GM18498 (cell line): Measurements from ENCODE around the gene PLOD3.
A peak's percentile ranks its signal among the peaks of the same experiment; 100 is the strongest.
"Not testable (repeated sequence)": the region's sequence is repeated elsewhere in the genome, so short reads cannot be mapped to it uniquely, and the experiment has no call there.

Source experiments
- ATAC-seq: cut with Tn5 transposase; IDR thresholded peaks from one replicate; pipeline ENCODE4 v1.9.1; 2021; ENCODE audit warnings: mild to moderate bottlenecking, moderate library complexity; ENCODE audit not compliant: unreplicated experiment

Gene PLOD3, protein sequence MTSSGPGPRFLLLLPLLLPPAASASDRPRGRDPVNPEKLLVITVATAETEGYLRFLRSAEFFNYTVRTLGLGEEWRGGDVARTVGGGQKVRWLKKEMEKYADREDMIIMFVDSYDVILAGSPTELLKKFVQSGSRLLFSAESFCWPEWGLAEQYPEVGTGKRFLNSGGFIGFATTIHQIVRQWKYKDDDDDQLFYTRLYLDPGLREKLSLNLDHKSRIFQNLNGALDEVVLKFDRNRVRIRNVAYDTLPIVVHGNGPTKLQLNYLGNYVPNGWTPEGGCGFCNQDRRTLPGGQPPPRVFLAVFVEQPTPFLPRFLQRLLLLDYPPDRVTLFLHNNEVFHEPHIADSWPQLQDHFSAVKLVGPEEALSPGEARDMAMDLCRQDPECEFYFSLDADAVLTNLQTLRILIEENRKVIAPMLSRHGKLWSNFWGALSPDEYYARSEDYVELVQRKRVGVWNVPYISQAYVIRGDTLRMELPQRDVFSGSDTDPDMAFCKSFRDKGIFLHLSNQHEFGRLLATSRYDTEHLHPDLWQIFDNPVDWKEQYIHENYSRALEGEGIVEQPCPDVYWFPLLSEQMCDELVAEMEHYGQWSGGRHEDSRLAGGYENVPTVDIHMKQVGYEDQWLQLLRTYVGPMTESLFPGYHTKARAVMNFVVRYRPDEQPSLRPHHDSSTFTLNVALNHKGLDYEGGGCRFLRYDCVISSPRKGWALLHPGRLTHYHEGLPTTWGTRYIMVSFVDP

DNA sequence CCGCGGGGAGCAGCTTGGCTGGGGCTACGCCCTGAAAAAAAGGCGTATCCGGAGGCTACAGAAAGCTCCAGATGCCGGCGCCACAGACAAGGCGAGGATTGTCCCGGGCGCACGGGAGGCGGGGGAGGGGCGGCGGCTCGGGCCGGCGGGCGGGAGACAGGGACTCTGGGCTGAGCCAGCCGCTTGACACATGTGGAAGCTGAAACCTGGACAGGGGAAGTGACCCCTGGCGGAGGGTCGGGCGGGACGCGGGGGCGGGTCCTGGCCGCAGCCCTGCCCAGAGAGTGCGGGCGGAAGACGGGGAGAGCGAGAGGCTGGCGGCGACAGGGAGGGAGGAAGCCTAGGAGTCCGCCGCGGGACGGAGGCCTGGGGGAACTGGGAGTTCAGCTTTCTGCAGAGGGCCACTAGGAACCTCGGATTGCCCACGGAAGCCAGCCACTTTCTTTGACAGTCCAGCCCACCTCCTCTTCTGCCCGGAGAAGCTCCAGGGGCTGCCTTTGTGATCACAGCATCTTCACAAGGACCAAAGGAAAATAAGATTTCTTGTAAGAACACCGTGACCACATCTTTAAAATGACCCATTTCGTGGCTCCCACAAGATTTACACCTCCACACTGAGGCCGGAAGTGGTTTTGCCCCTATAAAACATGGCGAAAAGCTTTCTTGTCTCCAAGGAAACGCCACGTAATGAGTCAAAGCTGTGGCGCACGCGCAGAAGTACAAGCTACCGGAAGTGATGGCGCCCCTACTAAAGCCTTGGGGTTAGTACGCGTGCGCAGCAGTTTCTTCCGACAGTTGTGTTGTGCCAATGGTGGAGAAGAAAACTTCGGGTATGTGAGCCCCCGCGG, at the start of gene PLOD3, which contains the start of gene ZNHIT1:
PLOD3 (minus strand) TSS at position 194 of the 848 bp plus-strand sequence. CDS start 307 bp downstream, outside the sequence.
ZNHIT1 (plus strand) TSS at position 778 of the 848 bp plus-strand sequence; CDS start at position 809, 31 bp downstream.
- ATAC-seq, result peak; percentile 70

DNA sequence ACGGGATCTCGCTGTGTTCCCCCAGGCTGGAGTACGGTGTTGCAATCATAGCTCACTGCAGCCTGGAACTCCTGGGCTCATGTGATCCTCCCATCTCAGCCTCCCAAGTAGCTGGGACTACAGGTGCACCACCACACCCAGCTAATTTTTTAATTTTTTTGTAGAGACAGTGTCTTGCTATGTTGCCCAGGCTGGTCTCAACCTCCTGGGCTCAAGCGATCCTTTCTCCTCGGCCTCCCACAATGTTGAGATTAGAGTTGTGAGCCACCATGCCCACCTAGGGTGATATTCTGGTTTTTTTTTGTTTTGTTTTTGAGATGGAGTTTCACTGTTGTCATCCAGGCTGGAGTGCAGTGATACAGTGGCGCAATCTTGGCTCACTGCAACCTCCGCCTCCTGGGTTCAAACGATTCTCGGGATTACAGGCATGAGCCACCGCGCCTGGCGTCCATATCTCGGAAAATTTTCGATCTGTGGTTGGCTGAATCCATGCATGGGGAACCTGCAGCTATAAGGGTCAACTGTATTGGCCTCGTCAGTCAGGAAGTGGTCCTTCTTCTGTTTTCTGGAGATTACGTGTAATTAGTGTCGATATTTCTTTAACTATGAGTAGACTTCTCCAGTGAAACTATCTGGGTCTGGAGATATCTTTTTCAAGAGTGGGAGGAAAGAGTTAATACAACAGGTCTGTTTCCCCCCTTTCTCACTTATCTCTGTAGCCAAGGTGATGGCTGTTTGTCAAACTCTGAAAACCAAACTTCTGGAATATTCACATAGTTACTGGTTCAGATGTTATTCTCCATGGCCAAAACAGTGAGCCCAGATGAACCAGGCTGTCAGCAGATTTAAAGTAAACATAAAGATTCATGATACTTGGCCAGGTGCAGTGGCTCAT, 48.5 kb upstream of the PLOD3 start:
- ATAC-seq, result no peak

DNA sequence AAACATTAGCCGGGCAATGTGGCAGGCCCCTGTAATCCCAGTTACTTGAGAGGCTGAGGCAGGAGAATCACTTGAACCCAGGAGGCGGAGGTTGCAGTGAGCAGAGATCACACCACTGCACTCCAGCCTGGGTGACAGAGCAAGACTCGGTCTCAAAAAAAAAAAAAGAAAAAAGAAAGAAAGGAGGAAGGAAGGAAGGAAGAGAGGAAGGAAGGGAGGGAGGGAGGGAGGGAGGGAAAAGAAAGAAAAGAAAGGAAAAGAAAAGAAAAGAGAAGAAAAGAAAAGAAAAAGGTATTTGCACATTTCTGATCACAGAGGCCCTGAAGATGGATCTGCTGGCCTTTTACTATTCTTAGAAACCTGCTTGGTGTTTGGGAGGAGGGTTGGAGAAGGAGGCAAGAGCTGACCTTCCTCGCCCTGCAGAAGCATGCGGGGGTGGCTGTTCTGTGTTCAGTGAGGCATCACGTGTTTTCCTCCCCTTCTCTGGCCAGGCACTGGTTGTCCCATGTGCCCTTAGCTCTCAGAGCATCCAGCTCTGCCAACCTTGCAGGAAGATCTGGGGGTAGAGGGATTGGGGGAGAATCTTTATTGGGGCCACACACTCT, 46.8 kb upstream of the PLOD3 start:
- ATAC-seq, result not testable (repeated sequence)

DNA sequence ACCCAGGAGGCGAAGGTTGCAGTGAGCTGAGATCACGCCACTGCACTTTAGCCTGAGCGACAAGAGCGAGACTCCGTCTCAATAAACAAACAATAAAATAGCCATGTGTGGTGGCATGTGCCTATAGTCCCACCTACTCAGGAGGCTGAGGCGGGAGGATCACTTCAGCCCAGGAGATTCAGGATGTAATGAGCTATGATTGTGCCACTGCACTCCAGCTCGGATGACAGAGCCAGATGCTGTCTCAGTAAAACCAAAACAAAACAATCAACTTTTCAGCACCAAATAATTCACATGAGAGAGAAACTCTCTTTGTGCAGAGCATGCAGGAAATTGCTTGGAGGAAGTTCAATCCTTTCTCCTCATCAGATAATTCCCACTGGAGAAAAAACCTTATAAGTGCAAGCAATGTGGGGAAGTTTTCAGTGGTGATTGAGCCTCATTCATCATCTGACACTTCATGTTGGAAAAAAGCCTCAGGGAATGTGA, 40.9 kb upstream of the PLOD3 start:
- no peak for ATAC-seq

DNA sequence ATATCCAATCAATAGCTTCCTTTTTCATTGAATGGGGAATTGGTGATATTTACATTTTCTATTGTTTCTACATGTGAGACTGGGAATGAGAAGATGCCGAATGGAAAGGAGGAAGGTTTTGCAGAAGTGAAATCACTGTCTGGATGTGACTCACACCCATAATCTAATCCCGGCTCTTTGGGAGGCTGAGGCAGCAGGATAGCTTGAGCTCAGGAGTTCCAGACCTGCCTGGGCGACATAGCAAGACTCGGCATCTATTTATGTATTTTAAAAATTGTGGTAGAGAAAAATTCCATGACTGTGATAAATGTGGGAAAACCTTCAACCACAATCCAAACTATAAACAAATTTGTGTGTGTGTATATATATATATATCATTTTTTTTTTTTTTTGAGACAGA, 38.4 kb upstream of the PLOD3 start:
- ATAC-seq, result no peak

DNA sequence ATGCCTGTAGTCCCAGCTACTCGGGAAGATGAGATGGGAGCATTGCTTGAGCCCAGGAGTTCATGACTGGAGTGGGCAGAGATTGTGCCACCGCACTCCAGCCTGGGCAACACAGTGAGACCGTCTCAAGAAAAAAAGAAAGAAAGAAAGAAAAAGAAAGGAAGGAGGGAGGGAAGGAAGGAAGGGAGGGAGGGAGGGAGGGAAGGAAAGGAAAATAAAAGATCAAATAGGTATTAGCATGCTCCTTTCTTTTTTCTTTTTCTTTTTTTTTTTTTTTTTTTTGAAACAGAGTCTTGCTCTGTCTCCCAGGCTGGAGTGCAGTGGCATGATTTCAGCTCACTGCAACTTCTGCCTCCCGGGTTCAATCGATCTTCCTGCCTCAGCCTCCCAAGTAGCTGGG, 35.8 kb upstream of the PLOD3 start:
- not testable (repeated sequence) for ATAC-seq

DNA sequence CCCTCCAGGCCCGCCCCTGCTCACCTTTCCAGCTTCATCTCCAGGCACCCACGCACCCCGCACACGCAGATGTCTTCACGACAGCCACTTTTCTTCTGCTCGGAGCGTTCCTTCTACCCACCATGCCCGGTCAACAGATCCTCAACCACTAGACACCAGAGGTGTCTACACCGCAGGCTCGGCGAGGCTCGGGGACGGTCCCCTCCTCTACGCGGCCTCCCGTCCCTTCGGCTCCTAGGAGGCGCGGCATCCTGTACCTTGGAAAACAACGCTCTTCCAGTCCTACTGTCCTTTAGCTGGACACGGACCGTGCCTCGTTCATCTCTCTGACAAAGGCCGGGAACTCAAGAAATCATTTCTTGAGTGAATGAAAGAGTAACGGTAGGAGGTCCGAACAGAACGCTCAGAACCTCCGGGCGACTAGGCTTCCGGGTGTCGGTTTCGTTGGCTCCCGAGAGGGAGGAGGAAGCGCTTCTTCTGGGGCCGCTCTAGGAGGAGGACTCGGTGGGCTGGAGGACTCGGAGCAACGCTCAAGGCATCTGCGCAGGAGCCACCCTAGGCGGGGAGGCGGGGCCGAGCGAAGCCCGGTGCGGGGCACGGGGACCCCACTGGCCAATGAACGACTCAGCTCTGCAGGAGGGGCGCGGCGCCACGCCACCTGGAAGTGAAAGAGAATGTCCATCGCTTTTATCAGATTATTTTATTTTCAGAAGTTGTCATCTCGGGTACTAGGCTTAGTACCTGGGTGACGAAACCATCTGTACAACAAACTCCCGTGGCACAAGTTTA, 34.7 kb upstream of the PLOD3 start:
- ATAC-seq, result peak; percentile 97

DNA sequence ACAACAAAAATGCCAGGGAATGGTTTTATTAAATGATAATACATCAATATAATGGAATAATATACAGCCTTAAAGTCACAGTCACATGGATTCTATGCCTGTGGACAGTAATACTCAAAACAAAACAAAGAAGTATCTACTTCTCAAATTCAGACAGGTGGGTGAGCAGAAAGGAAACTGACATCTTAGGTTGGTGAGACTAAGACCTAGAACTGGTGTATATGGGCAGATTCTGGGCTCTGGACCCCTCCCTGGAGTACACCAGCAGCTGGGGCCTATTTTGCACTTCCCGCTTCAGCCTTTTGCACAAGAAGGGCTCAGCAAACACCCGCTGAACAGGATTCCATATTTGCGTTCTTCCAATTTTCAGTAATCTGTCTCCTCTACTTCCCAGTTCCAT, 32.9 kb upstream of the PLOD3 start:
- ATAC-seq, result no peak

DNA sequence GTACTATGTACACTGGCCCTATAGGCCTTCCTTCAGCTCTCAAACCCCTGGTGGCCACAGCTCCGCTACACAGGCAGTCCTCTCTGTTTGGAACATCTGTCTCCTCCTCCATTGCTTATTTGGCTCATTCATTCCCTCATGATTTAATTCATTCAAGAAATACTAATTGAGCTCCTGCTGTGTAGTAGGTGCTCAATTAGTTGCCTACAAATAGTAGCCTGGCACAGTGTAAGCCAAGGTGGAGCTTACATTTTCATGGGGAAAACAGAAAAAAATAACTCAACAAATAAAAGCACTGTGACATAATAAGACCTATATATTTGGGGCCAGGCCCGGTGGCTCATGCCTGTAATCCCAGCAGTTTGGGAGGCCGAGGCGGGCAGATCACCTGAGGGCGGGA, 30.9 kb upstream of the PLOD3 start:
- ATAC-seq, result no peak

DNA sequence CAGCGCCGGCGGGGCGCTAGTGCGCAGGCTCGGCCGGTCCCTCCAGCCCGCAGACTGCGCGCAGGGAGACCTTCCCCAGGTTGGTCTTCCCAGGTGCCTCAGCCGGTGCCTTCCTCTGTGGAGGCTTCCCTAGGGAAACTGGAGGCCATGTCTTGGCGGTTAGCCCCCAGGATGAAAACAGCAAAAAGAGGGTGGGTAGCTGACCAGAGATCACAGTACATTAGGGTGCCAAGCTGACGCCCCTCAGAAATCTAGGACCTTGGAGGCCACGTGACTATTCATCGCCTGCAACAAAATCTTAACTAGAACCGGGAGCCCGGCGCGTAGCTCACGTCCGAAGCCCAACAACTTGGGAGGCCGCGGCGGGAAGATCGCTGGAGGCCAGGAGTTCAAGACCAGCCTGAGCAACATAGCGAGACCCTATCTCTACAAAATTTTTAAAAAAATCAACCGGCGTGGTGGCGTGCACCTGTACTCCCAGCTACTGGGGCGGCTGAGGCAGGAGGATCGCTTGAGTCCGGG, 27.8 kb upstream of the PLOD3 start:
- ATAC-seq, result no peak

DNA sequence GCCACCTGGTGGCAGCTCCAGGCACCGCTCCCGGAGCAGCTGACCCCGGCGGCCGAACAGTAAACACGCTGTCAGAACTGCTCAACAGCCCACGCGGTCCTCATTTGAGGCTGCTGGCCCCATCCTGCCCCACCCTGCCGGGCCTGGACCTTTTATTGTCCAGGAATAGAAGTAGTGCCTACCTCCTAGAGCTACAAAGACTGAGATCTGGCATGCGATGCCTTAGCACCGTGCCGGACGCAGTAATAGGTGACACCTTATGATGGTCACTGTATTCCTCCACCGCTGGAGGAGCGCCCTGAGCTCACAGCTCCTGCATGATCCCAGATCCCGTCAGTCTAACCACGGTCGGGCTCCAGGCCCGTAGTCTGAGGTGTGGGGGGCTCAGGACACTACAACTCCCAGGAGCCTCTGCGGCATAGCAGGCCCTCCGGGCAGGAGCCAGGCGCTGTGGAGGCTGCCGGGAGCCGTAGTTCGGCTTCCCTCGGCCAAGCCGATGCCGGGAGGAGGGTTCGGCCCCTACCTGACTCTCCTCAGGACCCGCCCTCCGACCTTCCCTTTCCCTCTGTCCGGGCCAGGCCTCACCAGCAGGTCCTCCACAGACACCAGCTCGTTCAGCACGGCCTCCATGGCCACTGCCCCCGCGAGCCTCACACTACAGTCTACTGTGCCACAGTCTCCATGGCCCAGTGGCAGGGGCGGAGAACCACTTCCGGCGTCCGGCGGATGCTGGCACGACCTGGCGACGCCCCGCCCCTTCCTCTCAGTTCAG, 27.2 kb upstream of the PLOD3 start, which contains the start of gene FIS1:
FIS1 (minus strand) TSS at position 707 of the 772 bp plus-strand sequence; CDS start at position 630, 77 bp downstream.
- peak; percentile 92 for ATAC-seq

DNA sequence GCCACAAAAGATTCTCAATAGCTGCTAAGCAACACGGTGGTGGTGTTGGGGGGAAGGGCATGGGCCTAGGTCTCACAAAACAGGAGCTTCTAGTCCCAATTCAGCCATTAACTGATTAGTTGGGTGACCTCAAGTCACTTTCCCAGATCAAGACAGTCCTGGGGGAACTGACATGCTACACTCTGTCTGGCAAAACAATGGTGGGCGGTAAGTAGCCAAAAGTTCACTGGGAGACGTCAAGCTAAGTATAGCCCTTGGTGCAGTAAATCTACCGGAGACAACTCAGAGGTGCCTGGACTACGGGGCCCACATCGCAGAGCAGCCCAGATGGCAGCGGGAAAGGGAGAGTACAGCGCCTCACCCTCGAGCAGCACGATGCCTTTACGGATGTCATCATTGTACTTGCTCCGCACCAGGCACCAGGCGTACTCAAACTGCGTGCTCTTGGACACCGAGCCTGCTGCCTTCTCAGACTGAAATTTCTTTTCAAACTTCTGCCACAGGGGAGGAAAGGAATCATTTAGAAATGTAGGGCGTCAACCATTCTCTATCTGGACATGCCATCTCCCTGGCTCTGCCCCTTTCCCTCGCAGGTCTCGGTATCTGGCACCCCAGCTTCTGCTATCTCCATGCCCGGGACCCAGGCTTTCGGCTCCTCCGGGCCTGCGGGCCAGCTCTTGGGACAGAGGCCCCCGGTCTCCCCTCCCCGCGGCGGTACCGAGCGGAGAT, 26.4 kb upstream of the PLOD3 start:
- ATAC-seq, result no peak

DNA sequence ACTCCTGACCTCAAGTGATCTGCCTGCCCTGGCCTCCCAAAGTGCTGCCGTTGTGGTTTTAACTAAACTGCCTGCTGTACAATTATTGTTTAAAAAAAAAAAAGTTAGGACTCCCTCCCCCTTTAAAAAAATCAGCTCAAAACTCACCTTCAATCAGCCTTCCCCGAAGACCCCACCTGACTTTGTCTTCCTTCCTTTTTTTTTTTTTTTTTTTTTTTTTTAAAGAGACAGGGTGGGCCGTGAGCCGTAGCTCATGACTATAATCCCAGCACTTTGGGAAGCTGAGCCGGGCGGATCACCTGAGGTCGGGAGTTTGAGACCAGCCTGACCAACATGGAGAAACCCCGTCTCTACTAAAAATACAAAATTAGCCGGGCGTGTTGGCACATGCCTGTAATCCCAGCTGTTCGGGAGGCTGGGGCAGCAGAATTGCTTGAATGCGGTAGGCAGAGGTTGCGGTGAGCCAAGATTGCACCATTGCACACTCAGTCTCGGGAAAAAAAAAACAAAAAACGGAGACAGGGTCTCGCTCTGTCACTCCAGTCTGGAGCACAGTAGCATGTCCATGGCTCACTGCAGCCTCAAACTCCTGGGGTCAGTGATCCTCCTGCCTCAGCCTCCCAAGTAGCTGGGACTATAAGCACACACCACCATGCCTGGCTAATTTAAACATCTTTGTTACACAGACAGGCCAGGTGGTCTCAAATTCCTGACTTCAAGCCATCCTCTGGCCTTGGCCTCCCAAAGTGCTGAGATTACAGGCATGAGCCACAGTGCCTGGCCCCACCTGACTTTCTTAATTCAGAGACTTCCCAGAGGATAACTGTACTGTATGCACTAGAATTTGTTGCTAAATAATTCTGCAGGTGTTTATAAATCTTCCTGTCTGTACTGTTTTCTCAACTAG, 24.3 kb upstream of the PLOD3 start:
- ATAC-seq, result no peak

DNA sequence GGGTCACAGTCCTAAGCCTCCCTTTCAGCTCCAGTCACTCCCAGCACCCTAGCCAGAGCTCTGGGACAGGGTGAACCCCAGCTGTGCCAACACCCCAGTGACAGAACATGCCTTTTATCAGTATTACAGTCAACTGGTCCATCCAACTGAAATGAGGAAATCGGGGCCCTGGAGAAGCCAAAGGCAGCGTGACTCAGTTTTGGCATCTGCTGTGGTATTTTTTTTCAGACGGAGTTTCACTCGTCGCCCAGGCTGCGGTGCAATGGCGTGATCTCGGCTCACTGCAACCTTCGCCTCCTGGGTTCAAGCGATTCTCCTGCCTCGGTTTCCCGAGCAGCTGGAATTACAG, 23.6 kb upstream of the PLOD3 start:
- ATAC-seq, result no peak

DNA sequence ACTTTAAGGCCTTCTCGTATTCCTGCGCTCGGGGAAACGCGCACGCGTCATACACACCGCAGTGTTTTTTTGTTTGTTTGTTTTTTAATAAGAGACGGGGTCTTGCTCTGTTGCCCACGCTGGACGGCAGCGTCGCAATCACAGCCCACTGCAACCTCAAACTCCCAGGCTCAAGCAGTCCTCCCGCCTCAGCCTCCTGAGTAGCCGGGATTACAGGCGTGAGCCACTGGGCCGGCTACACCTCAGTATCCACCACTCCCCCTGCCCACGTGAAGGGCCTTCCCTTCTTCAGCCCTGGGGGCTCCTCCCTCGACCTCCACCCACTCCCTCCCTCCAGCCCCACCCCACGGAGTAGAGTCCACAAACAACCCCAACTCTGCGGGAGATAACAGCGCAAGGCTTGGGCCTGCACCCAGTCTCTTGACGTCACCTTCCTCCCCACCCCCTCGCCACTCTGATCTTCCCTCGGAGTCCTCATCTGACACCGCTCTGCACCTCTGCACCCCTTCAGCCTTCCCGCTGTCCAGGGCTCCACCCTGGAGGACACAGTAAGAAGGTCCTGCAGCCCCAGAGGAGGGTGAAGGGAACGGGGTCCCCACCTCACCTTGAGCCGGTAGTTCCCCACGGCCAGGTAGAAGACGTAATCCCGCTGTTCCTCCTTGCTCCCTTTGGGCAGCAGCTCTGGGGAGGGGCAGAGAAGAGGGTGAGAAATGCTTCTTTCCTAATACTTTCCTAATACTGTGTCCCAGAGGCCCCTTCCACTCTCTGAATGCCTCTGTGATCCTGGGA, 23.0 kb upstream of the PLOD3 start:
- no peak for ATAC-seq

DNA sequence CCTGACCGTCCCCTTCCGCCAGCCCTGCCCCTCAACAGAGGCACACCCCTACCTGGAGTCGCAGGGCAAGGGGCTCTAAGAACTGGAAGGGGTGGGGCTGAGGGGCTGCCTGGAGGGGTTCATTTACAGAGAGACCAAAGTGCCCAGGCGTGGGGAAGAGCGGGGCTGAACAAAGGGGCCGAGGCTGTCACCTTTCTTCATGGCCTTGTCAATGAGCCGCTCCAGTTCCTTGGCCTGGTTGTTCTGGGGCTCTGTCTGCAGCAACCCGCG, 22.5 kb upstream of the PLOD3 start:
- no peak for ATAC-seq
